NK-92 treated with Interleukin-12 subunit alpha and Interleukin-12 subunit beta, amount 100 ng/mL, for 24 hours (cell line): Measurements from ENCODE around the gene SOAT2.
A peak's percentile ranks its signal among the peaks of the same experiment; 100 is the strongest.
"Not testable (repeated sequence)": the region's sequence is repeated elsewhere in the genome, so short reads cannot be mapped to it uniquely, and the experiment has no call there.

Source experiments
- DNase-seq: peaks from one replicate; lab custom pipeline; 2025; lab: John Stamatoyannopoulos, UW

The SOAT2 gene

DNA sequence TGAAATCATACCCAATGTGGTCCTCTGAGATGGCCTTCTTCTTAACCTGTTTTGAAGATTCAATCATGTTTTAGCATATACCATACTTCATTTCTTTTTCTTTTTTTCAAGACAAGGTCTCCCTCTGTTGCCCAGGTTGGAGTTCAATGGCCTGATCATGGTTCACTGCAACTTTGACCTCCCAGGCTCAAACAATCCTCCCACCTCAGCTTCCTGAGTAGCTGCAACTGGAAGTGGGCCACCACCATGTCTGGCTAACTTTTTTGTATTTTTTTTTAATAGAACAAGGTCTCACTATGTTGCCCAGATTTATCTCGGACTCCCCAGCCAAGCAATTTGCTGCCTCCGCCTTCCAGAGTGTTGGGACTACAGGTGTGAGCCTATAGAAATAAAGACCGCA, 30.4 kb downstream of the SOAT2 start:
- no peak for DNase-seq

DNA sequence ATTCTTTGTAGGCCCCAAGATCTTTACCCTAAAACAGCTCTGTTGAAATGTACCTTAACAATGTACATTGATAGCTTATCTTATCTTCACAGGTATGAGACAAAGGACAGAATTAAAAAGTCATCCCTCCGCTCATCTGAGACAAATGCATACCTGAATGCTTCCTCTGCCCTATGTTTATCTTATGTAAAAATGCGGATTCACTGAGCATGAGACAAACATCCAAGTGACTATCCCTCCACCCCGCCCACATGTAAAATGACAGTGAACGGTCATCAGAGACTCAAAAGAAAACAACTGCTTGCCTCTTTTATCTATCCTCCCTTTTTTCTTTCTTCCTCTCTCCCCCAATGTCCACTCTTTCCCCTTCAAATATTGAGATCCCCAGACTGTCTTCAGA, 40.1 kb downstream of the SOAT2 start:
- DNase-seq: no peak

DNA sequence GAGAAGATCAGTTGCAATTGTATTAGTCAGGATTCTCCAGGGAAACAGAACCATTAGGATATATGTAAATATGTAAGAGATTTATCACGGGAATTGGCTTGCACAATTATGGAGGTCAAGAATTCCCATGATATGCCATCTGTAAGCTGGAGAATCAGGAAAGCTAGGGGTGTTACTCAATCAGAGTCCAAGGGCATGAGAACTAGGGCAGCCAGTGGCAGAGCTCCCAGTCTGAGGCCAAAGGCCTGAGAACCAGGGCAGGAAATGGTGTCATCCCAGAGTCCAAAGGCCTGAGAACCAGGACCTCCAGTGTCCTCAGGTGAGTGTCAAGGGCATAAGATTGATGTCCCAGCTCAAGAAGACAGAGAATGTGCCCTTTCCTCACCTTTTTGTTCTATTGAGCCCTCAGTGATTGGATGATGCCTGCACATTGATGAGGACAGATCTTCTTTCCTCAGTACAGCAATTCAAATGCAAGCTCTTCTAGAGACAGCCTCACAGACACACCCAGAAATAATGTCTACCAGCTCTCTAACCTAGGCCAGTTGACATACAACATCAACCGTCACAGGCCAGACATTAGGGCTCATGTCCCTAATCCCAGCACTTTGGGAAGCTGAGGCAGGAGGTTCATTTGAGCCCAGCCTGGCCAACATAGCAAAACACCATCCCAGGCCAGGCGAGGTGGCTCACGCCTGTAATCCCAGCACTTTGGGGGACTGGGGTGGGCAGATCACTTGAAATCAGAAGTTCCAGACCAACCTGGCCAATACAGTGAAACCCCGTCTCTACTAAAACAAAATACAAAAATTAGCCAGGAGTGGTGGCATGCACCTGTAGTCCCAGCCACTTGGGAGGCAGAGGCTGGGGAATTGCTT, 42.3 kb downstream of the SOAT2 start:
- DNase-seq: no peak

DNA sequence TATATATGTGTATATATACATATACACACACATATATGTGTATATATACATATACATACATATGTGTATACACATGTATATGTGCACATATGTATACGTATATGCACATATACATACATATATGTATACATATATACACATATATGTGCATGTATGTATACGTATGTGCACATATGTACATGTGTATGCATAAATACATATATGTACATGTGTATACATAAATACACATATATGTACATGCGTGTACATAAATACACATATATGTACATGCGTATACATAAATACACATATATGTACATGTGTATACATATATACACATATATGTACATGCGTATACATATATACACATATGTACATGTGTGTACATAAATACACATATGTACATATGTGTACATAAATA, 43.9 kb downstream of the SOAT2 start:
- DNase-seq: no peak

DNA sequence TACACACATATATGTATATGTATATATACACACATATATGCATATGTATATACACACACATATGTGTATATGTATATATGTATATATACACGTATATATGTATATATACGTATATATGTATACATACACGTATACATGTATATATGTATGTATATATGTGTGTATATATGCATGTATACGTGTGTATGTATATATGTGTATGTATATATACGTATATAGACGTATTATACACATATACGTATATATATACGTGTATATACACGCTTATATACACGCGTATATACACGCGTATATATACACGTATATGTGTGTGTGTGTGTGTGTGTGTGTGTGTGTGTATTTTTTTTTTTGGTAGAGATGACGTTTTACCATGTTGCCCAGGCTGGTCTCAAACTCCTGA, 44.4 kb downstream of the SOAT2 start:
- no peak for DNase-seq

DNA sequence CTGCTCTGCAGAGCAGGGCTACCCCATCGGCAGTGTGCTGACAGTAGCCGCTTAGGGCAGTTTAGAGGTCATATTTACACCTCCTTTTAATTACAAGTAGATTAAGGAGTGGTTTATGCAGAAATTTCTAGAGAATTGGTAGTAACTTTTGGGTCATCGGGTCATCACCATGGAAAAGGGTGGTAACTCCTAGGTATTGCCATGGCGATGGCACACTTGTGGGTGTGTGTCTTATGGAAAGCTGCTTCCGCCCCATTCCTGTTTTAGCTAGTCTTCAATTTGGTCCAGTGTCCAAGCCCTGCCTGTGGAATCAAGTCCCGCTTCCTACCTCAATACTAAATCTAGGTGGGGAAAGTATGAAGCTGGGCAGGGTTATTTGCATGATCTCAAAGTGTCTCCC, 47.8 kb downstream of the SOAT2 start:
- DNase-seq: no peak

DNA sequence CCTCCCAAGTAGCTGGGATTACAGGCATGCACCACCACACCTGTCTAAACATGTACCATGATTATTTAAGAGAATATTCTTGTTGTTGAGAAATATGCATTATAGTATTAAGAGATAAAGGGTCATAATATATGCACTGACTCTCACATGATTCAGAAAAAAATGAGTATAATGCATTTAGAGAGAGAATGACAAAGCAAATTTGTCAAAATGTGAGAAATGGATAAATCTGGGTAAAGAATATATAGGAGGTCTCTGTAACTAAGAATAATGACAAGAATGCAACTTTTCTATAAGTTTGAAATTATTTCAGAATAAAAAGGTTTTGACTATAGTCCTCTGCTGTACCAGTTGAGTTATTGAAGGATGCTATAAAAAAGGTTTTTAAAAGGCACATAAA, 49.1 kb downstream of the SOAT2 start:
- no peak for DNase-seq

DNA sequence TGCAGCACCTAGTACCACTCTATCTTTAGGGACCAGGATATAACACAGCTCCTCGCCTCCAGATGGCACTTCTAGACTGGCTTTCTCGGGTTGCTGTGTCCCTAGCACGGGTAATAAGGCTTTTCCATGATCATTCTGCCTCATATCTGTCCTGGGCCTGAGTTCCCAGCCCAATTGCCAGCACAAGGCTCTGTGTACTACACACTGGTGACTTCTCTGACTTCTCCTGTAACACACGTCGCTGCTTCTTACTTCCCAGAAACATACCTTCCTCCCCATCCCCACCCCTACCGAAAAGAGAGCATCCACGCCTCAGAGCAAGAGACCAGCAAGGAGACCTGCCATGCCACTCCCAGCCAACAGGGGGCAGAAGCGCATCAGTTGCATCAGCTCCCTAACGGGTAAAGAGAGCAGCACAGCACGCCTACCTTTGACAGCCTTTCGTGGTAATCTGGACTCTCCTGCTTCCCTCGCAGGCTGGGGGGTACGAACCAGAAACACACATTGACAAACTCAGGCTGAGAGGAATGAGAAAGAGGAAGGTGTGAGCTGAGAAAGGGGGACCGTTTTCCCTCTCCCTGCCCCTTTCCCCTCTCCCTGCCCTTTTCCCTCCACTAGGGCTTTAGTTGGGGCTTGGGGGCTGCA, 56.0 kb downstream of the SOAT2 start:
- DNase-seq: peak; percentile 74

DNA sequence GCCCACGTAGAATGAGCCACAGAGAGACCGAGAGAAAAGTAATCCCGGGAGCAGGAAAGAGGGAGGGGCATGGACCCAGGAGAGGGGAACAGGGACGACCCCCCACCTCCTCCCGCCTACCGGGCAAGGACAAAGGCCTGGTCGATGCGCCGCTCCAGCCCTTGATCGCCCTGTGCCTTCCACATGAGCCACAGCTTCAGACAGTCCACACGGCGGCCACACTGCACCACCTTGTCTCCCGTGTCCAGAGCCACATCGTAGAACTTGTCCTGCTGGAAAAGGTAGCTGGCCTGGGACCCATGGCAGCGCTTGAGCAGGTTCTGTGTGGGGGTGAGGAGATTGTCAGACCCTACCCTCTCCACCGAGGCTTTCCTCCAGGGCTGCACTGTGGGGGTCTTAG, 56.7 kb downstream of the SOAT2 start:
- DNase-seq: no peak

DNA sequence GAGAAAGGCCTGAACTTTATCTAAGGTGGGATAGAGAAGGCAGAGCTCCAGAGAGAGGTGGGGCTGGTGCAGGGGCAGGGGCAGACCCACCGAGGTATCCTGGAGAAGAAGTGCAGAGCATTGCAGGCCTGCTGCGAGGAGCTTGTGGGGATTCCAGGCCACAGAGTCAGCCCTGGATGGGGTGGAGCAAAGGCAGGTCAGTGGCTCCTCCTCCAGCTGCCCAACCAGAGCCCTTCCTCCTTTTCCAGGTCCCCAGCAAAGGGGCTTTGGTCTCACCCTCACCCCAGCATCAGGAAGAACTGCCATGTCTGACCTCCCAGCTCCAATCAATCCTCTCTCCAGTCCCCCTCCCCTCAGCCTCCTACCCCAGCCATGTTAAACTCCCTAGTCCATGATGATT, 57.4 kb downstream of the SOAT2 start:
- DNase-seq: no peak

DNA sequence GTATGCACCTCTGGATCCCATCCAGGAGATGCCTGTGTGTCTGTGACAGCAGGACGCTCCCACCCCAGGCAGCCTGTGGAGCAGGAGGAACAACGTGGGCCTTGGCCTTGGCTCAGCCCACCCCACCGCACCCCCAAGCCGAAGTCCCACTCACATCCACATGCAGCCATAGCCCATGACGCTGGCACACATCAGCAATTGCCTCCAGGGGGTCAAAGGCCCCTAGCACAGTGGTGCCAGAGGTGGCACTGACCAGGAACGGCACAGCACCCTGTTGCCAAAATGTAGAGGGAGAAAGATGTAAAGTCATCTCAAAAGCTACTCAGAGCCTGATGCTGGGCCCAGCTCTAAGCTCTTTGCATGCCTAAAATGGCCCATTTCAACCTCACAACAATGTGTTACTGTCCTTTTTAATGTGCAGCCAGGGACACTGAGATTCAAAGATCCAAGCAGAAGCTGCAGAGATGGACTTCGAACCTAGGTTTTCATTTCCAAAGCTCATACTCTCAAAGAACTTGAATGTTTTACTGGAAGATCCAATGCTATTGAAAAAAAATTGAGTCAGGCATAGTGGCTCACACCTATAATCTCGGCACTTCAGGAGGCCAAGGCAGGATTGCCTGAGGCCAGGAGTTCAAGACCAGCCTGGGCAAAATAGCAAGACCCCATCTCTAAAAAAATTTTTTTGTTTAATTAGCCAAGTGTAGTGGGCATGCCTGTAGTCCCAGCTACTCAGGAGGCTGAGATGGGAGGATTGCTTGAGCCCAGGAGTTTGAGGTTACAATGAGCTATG, 58.0 kb downstream of the SOAT2 start:
- DNase-seq: no peak

DNA sequence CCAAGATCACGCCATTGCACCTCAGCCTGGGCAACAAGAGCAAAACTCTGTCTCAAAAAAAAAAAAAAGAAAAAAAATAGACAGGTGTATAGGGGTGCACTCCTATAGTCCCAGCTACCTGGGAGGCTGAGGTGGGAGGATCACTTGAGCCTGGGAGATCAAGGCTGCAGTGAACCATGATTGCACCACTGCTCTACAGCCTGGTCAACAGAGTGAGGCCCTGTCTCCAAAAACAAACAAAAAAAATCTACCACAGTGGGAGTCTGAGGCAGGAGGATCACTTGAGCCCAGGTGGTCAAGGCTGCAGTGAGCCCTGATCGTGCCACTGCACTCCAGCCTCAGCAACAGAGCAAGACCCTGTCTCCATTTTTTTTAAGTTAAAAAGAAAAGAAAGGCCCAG, 59.7 kb downstream of the SOAT2 start:
- not testable (repeated sequence) for DNase-seq

DNA sequence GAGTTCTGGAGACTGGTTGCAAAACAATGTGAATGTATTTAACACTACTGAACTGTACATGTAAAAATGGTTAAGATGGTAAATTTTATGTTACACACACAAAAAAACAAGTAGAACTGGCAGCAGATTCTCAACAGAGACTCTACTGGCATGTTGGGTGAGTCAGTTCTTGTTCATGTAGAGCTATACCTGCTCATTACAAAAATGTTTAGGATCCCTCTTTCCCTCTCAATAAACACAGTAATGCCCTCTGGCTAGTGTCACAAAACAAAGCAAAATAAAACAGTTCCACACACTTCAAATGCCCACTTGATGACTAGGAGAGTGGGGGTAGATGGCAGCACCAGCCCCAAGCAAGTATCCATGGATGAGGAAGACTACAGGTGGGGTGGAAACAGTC, 63.6 kb downstream of the SOAT2 start:
- DNase-seq: no peak

DNA sequence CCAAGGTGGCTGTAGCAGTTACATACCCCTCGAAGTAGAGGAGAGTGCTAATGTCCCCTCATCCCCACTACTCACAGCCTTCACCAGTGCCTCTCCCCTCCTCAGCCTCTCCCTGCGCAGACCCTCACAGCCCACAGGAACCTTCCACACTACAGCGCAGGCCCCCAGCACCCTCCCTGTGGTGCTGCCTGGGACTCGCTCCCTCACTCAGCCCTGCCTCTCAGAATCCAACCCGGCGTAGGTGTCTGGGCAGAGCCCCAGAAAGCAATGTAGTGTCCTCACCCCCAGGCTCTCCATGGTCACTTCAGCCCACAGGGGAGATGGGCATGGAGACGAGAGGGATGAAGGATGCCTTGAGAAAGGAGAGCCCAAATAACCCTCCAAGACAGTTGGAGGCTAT, 66.4 kb downstream of the SOAT2 start:
- DNase-seq: no peak

DNA sequence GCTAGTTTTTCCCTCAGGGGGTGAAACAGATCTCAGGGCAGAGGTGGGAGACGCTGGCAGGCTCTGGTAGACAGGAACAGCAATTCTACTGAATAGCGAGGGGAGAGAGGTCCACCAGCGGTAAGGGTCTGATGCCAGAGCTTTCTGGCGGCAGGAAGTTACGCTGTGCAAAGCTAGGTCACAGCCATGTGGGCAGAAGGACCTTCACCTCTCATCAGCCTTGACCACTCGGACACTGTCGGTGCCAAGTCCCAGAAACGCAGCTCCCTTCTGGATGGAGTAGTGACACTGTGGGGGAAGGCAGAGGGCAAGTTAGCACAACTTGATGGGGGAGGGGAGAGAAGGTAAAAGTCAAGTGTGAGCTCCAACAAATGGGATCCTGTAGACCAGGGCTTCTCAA, 66.9 kb downstream of the SOAT2 start:
- no peak for DNase-seq

DNA sequence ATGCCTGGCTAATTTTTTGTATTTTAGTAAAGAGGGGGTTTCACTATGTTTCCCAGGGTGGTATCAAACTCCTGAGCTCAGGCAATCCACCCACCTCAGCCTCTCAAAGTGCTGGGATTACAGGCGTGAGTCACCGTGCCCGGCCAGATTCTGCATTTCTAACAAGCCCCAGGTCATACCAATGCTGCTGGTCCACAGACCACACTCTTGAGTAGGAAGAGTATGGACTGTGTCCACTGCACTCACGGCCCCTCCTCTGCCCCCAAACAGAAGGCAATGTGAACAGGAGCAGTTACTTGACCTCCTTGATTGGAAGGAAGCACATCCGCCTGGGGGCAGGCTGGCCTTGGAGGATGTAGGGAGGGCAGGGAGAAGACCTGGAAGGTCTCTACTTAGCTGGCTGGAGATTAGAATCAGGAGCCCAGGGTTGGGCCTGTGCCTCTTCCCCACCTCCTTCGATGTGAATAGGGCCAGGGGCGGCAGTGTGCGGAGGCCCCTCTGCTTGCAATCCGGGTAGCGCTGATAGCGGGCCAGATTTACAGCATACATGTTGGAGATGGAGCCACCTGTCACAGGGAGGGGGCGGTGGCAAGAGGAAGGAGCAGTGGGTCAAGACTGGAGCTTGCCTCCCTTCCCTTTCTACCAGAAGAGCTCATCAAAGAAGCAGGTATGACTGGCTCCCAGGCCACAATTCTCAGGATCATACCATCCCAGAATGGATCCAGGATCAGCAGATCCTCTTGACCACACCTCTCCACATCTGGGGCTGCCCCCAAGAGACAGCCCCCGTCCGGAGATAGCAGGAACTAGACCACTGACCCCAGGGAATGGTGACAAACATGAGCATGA, 67.8 kb downstream of the SOAT2 start:
- no peak for DNase-seq

DNA sequence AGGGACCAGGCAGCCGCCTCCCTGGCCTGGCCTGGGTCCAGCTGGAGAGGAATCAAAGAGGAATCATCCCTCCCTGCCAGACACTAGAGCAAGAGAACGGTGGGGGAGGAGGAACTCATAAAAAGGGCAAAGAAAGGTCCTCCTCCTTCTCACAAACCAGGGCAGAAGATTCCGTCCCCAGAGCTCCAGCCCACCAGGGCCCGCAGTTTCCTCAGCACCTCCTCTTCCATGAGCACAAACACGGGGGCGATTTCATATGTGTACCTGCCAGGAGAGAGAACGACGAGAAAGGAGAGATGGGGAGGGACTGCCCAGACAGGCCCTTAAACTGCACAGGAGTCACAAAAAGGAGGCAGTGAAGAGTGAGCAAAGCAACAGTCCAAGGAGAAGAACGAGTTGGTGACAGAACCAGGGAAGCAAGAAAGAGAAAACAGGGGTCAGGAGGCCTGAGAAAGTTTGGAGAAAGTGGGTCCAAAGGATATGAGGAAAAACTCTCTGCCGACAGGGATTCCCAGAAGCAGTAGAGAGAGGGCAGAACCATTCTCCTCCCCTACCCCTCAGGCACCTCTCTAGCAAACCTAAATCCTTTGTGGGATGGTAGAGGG, 68.5 kb downstream of the SOAT2 start:
- DNase-seq: no peak

DNA sequence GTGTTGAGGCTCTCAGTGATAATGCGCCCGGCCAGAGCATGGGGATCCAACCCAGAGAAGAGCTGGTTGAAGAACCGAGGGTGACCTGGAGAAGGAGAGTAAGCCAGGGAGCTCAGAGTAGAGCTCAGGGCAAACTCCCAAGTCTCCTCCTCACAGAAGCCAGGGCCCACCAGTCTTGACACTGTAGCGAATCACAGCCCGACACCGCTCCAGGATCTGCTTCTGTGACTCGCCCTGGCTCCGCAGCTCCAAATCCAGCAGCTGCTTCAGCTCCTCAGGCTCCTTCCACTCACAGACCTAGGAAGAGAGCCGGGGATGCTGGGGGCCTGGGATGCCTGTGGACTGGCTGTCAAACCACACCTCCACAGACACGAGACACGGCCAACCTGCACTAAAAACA, 69.1 kb downstream of the SOAT2 start:
- DNase-seq: no peak

DNA sequence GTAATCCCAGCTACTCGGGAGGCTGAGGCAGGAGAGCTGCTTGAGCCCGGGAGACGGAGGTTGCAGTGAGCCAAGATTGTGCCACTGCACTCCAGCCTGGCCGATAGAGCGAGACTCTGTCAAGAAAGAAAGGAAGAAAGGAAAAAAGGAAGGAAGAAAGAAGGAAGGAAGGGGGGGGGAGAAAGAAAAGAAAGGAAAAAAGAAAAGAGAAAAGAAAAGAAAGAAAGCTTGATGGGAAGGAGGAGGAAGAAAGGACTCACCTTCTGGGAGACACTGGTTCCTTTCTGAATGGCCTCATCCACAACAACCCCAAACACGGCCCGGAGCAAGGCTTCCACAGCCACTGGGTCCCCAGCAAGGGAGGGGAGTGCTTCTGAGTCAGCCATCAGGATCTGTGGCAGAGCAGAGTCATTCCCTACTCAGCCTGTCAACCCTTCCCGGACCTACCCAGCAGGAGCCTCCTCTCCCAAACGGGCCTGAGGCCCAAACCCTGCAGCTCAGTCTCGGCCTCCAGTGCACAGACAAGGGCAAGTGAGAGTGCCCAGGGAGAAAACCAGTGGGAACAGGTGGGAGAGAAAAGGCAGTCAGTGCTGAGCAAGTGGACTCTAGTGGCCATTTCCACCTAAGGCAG, 69.9 kb downstream of the SOAT2 start:
- no peak for DNase-seq
